GM19468 (cell line): ENCODE results near the gene ASIC2.

ENCODE experiments used
- ATAC-seq: cut with Tn5 transposase; IDR thresholded peaks from one replicate; pipeline ENCODE4 v1.9.1; 2021; ENCODE audit warnings: mild to moderate bottlenecking, moderate library complexity, moderate number of reproducible peaks; ENCODE audit not compliant: unreplicated experiment; ENCODE audit errors: extremely low read depth

Gene ASIC2

DNA sequence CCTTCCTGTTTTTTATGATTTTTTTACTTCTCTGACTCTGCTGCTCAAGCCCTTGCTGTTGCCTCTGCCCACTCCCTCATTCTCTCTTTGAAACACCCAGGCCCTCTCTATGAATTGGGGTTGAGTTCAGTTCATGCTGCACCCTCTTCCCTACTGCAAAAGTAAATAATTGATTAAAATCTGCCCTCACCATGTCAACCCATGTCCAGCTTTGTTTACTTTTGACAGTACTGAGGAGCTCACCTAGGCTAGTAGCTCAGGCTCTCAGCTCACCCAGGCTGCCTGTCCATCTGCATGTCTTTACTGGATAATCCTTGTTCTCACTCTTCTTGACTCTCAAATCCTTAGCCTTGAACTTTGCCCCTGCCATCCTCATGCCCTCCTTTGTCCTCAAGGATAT lies 206.2 kb downstream of the ASIC2 start:
- no peak for ATAC-seq

DNA sequence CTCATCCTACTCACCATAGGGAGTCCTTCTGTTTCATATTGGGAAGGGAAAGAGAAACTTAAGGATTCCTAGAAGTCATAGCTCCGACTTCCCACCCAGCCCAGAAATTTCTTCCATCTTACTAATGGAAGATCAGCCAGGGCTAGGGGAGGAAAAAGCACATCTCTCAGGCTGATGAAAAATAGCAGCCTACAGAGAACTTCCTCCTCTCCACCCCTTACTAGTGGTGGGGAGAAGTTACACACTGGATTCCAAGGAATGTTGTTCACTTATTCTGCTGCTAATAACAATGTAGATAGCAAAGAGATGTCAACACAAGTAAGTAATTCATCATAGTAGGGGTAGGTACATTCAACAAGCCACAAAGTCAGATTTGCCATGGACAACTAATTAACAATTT lies 207.1 kb downstream of the ASIC2 start:
- ATAC-seq, result no peak

DNA sequence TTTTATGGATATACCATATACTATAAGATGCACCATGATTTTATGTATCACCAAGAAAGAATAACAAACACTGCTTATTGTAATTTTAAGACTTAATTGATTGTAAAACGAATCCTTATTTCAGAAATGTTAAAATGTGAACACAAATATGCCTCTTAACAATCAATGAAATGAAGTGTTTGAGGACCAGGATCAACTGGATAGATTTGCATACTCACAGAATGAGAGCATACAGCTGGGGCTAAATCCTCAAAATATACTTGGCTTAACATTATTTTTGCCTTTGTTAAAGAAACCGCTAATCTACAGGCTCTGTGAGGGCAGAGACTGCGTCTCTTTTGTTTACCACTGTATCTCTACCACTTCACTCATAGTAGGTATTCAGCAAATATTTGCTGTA lies 207.8 kb downstream of the ASIC2 start:
- ATAC-seq, result no peak

DNA sequence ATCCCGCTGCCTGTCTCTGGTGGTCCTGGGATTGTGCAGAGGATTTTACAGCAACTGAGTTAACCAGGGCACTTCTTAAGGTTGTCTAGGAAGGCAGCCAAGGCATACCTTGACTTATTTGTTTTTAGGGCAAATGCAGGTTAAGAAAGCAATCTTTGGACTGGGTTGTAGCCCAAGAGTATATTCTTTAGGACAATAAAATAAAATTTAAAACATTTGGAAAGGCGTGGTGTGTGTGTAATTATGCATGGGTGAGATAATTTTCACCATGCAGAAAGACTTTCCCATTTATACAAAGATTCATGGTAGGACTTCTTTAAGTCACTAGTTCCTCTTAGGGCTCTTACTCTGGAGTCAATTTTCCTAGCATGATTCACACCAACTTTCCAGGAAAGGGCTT lies 208.3 kb downstream of the ASIC2 start:
- no peak for ATAC-seq

DNA sequence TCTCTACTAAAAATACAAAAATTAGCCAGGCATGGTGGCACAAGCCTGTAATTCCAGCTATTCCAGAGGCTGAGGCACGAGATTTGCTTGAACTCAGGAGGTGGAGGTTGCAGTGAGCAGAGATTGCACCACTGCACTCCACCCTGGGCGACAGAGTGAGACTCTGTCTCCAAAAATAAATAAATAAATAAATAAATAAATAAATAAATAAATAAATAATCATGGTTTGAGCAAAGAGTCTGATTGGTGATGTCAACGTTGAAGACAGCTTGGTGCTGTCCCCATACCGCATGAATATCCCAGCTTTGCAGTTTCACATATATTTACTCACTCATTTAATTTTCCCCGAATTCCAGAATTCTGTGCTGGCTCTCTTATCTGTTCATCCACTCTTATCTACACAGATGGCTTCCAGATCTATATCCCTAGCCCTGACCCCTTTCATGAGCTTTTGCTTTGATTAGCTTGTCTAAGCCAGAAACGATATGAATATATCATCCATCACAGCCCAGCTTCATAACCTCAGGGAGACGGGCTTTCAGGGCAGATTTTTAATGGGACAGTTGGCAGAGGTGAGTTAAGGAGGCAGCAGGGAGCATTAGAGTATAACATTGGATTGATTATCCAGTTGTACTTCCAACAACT lies 210.4 kb downstream of the ASIC2 start:
- ATAC-seq, result no peak

DNA sequence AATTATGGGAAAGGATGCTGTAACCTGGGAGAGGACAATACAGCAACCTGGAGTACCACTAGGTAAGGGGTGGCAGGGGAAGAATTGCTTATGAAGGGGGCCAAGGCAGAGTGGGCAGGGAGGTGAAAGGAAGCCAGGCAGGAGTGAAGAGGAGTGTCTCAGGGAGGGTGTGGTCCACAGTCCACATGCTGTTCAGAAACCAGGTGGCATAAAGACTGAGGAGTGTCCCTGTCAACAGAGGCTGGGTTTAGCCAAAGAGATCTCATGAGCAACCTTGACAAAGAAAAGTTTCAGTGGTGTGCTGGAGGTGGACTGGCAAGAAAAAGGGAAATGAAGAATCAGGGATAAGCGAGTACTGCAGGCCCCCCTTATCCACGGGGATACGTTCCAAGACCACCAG lies 213.0 kb downstream of the ASIC2 start:
- no peak for ATAC-seq

DNA sequence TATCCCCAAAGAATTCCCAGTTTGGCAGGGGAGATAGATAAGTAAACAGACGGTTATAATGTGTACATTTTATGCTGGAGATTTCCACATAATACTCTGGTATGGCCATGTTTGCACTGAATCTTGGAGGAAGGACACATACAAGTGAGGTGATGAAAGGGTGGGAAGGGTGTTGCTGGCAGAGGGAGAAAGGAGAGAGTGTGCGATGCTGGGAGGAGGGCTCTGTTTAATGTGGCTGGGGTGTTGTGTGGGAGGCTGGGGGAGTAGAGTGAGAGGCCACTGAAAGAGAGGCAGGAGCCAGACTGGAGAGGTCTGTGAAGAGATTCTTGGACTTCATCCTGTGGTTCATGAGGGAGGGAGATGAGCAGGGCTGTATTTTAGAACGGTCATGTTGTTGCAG lies 213.9 kb downstream of the ASIC2 start:
- no peak for ATAC-seq

DNA sequence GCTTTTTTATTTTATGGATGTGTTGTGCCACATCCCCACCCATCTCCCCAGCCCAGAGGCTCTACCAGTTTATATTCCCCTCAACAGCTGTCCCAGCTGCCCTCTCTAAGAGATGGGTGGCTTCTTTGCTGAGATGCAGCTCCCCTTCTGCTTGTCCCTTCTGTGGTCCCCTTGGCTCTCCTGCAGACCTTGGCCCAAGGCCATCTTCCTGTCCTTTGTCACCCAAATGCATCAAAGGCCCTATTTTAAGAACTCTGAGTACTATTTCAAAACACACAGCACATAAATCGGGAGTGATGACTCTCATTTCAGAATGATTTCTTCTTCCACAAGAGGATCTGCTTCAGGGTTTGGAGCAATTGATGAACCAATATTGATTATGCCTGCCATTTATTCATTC lies 216.1 kb downstream of the ASIC2 start:
- ATAC-seq, result no peak

DNA sequence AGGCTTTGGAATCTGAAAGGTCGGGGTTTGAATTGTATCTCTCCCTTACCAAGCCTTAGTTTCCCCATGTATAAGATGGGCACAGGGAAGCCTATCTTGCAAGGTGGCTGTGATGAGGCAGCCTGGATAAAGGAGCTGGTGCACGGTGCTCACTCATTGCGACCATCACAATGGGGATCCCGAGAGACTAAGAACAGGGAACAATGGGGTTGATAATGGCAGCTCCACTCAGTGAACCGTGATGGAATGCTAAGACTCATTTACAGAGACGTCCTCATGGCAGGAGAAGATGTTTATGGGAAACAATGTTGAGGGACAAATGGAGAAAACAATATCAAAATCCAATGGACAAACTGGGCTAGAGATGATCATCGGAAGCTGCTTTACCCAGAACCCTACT lies 219.7 kb downstream of the ASIC2 start:
- ATAC-seq, result no peak

DNA sequence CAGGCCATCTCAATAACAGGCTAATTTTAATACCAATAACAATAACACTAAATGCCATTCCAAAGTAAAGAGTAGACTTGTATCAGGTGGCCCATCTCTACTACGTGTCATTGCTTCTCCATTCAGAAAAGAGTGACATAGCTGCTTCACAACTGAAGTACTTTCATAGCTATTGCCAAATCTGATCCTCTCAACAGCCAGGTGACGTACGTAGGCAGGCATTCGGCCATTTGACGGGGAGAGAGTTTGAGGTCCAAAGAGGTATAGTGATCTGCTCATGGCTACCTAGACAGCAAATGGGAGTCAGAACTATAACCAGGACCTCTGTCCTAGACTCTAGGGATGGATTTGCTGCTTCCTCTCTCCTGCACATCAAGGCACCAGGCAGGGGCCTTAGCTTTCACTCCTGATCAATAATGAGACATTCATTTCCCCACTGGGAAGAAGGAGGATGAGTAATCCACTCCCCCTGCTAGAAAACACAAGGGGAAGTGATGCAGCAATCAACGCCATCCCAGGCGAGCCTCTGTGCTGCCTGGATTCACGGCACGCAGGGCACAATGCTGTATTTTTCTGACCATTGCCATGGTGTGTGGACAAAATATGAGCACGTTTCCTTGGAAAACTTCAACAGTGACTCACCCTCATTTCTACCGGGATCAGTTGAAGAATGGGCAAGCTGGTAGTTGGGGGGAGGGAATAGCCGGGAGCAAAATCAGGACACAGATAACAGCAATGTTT lies 220.5 kb downstream of the ASIC2 start:
- ATAC-seq, result no peak

DNA sequence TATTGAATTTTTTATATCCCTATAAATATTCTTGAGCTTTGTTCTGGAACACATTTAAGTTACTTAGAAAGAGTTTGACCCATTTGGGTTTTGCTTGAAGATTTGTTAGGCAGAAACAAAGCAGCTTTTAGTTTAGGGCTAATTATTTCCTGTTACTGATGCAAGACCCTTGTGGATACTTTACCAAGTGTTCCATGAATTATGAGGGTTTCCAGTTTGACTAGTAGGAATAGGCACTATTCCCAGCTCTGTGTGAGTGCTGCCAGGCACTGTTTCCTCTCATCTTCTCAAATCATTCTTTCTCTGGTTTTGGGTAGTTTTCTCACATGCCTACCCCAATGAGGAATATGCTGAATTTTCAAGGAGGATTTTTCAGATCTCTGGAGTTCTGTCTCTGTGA lies 221.4 kb downstream of the ASIC2 start:
- no peak for ATAC-seq

DNA sequence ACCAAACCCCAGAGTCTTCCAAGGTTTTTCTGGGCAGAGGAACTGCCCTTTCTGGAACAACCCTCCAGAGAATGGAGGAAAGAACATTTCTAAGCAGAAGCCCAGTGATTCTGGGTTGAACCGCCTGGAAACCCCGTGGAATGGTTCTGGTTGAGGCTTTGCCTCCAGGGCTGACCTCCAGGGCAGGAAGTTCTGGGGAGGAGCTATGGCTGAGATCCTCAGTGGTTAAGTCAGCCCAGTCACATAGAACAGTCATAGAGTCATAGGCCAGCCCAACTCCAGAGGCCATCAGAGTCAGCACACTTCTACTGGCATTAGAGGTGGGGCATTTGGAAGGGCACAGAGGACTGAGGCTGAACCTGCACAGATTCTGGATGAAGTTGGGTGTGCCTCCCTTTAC lies 235.5 kb downstream of the ASIC2 start:
- ATAC-seq, result no peak

DNA sequence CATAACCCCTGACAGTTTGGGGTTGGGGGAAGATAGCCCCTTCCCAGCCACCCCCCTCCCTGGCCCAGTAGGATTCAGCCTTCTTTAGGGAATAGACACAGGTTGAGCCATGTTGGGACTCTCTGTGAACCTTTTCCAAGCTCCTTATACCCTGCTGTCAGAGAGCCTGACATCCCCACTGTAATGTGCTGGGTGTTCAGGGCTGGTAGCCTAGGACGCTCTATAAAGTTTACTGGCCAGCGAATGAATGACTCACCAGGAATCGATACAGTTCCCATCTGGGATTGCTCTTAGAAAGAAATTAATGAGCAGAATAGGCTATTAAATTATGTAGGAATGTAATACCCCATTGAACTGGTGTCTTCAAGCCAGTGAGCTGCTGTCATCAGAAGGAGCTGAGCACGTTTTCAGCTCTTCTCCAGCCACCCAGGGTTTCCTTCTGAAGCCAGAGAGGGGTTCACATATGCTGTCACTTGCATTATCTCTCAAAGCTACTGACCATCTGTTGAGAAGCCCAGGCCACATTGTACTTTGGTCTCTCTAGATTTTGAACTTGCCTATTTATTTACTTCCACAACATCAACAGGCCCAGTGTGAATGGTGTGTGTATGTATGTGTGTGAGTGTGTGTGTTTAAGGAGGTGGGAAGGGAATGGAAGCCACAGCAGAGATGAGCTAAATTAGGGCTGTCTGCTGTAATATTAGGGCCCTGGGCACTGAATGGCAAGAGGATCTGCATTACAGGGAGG lies 236.5 kb downstream of the ASIC2 start:
- no peak for ATAC-seq

DNA sequence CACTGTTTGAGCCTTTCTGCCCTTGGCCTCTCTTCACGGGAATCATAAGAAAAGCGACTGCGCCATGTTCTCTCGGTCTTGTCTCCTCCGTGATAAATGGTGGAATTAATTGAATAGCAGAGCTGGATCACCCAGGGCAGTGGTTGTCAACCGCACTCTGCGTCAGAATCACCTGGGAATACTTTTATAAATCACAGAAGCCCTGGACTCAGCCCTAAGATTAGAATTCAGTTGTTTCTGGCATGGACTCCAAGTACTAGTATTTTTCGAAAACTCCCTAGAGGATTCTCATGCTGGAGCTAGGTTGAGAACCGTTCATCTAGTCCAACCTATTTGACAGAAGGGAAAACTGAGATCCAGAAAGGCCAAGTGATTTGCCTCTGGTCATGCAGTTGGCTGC lies 237.3 kb downstream of the ASIC2 start:
- no peak for ATAC-seq

DNA sequence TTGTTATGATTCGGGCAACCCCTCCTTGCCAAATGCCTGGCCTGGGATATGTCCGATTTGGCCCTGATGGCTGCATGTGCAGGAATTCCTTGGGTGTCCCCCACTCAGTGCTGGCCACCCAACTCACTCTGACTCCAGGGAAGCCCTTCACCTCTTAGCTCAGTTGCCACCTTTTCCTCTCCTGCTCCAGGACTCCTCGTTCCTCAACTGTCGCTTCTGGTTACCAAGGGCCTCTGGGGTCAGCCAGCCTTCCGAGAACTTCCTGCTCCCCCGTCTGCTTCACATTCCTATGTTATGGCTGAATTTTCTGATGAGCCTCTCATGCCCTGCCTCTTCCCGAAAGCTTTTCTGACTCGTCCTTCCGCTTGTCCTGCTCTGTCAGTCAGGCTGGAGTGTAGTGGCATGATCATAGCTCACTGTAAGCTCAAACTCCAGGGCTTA lies 237.9 kb downstream of the ASIC2 start:
- no peak for ATAC-seq

DNA sequence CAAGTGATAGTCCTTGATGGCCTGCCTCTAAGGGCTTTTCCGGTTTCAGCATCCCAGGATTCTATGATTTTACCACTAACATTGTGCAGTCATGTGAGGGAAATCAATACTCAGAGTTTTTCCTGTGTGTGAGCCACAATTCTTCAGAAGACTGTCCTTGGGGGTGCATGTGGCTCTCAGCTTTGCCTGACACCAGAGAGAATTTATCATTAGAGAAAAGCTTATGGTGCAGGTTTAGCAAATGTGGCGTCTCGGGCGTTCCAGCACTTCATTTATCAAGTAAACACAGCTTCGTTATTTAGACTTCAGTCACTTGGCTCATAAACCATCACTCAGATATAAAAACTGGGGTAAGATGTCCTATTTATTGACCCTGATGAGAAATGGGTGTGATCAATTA lies 238.7 kb downstream of the ASIC2 start:
- ATAC-seq, result no peak

DNA sequence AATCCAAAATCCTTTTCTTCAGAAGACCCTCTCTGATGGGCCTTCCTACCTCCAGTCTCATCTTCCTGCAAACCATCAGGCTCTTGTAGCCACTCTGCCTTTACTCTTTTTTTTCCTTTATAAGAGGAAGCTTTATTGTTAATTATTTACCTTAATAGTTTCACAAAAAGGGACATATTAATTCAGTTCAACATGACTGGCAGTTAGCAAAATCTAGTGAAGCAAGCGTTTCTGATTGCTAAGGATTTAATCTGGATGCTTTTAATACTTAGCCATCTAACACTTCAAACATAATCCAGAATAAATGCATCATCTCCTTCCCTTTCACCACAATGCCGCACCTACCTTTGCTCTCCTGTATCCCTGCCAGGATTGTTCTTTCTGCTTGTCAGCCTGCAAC lies 239.4 kb downstream of the ASIC2 start:
- ATAC-seq, result no peak

DNA sequence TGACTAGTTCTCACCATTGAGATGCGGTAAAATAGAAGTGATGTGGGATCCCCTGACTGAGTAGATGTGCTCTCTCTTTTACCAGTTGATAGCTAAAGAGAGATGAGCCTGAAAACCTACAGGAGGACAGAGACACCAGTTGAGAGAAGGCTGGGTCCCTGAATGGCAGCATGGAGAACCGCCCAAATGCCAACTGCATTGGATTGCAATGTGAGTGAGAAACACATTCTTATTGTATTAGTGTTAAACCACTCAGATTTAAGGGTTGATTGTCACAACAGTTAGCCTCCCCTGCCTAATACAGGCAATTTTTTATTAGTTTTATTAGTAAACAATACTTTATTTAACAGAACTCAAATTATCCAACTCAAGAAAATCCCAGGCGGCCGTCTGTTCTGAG lies 240.2 kb downstream of the ASIC2 start:
- no peak for ATAC-seq

DNA sequence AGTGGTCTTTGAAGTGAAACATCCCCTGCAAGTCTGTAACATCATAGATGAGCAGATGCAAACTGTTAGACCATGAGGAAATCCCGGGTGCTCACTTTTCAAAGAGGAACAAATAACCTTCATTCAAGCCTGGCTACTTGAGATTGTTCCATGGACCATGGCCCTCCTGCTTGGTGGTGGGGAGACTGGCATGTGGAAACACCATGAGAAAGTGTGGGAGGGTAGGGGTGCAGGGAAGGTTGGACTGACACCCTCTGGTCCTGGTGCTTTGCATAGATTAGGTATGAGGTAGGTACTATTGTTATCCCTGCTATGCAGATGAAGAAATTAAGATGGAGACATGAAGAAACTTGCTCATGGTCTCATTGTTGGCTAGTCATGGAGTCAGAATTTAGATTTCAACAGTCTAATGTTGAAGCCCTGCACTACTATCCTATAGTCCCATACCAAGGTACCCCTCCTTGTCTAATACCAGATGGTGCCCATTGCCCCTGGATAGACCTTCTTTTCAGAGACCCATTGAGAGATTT lies 242.4 kb downstream of the ASIC2 start:
- no peak for ATAC-seq

DNA sequence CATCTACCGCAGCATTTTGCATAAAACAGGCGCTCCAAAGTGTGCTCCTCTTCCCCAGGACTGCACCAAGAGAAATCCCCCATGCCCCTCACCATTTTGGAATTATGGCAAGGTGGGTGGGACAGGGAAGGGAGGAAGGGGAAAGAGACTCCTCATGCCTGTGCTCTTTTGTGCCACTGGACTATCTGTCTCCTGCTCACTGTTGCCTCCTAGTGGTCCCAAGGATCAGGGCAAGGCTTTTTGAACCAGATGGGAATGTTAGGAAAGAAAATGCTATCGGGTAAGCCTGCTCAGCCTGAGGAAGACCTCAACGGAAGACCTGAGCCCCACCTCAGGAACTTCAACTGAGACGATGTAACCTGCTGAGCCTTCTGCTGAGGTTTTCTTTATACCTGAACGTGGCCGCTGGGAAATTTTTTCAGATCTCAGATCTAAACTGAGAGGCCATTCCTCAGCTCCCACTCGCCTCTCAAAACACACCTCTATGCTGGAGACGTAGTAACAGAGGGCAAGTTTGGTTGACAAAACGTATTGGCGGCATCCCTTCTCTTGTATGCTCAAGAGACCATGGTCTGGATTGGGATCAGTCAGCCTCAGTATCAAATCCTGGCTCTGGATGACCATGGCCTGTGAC lies 243.2 kb downstream of the ASIC2 start:
- no peak for ATAC-seq
